Activated naive CD8-positive, alpha-beta T cell treated with anti-CD3 and anti-CD28 coated beads for 36 hours (primary cell): ENCODE measurements around the gene EXOC3L1. TPM values are rescaled to one million over a fixed set of nuclear protein-coding genes. Genes with fewer than 3 reads are reported as not detected.

Experiments
- DNase-seq: peaks from one replicate; pipeline ENCODE4 v3.0.0; 2021
- H3K27ac Mint-ChIP-seq: one replicate; pipeline ENCODE4 v1.8.0; 2022; ENCODE audit warnings: mild to moderate bottlenecking, moderate library complexity, mixed read lengths
- H3K27me3 Mint-ChIP-seq: one replicate; pipeline ENCODE4 v1.8.0; 2022; ENCODE audit warnings: mild to moderate bottlenecking, mixed read lengths
- H3K36me3 Mint-ChIP-seq: one replicate; pipeline ENCODE4 v1.8.0; 2021; ENCODE audit warnings: mild to moderate bottlenecking, mixed read lengths
- H3K4me1 Mint-ChIP-seq: one replicate; pipeline ENCODE4 v1.8.0; 2021; ENCODE audit warnings: mixed read lengths
- H3K4me3 Mint-ChIP-seq: one replicate; pipeline ENCODE4 v1.8.0; 2022; ENCODE audit warnings: mild to moderate bottlenecking, moderate library complexity, mixed read lengths
- H3K9me3 Mint-ChIP-seq: one replicate; pipeline ENCODE4 v1.8.0; 2022; ENCODE audit warnings: mixed read lengths
- total RNA-seq, 2 experiments: library from RNA; stranded (reverse); gene quantifications; one replicate each; pipeline ENCODE4 v1.2.3, GENCODE V29; 2021

Gene EXOC3L1
- total RNA-seq, 2 experiments from 2014 or later, result 0.19 TPM; not detected in 1

GRCh38 chr16:67207249-67208091 is 17.5 kb upstream of the EXOC3L1 start:
- no peaks in the 10 kb centered on the region for H3K4me1 Mint-ChIP-seq
- no peak overlapping the region for H3K27ac Mint-ChIP-seq
- no peaks in the 10 kb centered on the region for H3K27me3 Mint-ChIP-seq
- H3K4me3 Mint-ChIP-seq, result no peak overlapping the region
- no peaks in the 10 kb centered on the region for H3K9me3 Mint-ChIP-seq
- DNase-seq, result no peak
- no peaks in the 10 kb centered on the region for H3K36me3 Mint-ChIP-seq

- H3K27ac Mint-ChIP-seq, result no peak overlapping the region
- no peak overlapping the region for H3K4me3 Mint-ChIP-seq
Measured at GRCh38 chr16:67206838-67207248, 16.9 kb upstream of the EXOC3L1 start.

GRCh38 chr16:67206129-67206837 is 16.3 kb upstream of the EXOC3L1 start:
- Mint-ChIP-seq H3K9me3 (no peaks in the 10 kb centered on the region), H3K27me3 (no peaks in the 10 kb centered on the region), H3K4me3 (no peak overlapping the region), H3K27ac (peak overlapping the region; percentile 16), H3K36me3 (no peaks in the 10 kb centered on the region), H3K4me1 (no peaks in the 10 kb centered on the region)
- DNase-seq, result no peak

More at GRCh38 chr16:67206838-67207248, 16.9 kb upstream of the EXOC3L1 start:
- Mint-ChIP-seq H3K4me1 (no peaks in the 10 kb centered on the region), H3K9me3 (no peaks in the 10 kb centered on the region), H3K36me3 (no peaks in the 10 kb centered on the region), H3K27me3 (no peaks in the 10 kb centered on the region)
- no peak for DNase-seq

- no peak for DNase-seq
- Mint-ChIP-seq H3K27ac (no peak overlapping the region), H3K27me3 (no peaks in the 10 kb centered on the region), H3K9me3 (no peaks in the 10 kb centered on the region), H3K4me1 (no peaks in the 10 kb centered on the region), H3K4me3 (no peak overlapping the region), H3K36me3 (peaks cover 3% of the 10 kb centered on the region)
Measured at GRCh38 chr16:67204076-67204475, 14.1 kb upstream of the EXOC3L1 start.

- no peak overlapping the region for H3K27ac Mint-ChIP-seq
- H3K36me3 Mint-ChIP-seq, result peaks cover 3% of the 10 kb centered on the region
- H3K9me3 Mint-ChIP-seq, result no peaks in the 10 kb centered on the region
- H3K4me1 Mint-ChIP-seq, result no peaks in the 10 kb centered on the region
- DNase-seq, result no peak
- H3K27me3 Mint-ChIP-seq, result no peaks in the 10 kb centered on the region
- no peak overlapping the region for H3K4me3 Mint-ChIP-seq
Measured at GRCh38 chr16:67202956-67203493, 13.1 kb upstream of the EXOC3L1 start.

GRCh38 chr16:67202426-67202825 is 12.5 kb upstream of the EXOC3L1 start:
- Mint-ChIP-seq H3K9me3 (no peaks in the 10 kb centered on the region), H3K27ac (no peak overlapping the region), H3K4me1 (no peaks in the 10 kb centered on the region), H3K4me3 (no peak overlapping the region), H3K36me3 (peaks cover 3% of the 10 kb centered on the region), H3K27me3 (no peaks in the 10 kb centered on the region)
- DNase-seq, result no peak

- H3K9me3 Mint-ChIP-seq, result no peaks in the 10 kb centered on the region
- H3K27me3 Mint-ChIP-seq, result no peaks in the 10 kb centered on the region
- no peak for DNase-seq
- H3K27ac Mint-ChIP-seq, result no peak overlapping the region
- H3K4me1 Mint-ChIP-seq, result peaks cover 2% of the 10 kb centered on the region
- peaks cover 7% of the 10 kb centered on the region for H3K36me3 Mint-ChIP-seq
- no peak overlapping the region for H3K4me3 Mint-ChIP-seq
Measured at GRCh38 chr16:67201411-67202345, 11.7 kb upstream of the EXOC3L1 start.

GRCh38 chr16:67200491-67200890 is 10.6 kb upstream of the EXOC3L1 start:
- no peak overlapping the region for H3K27ac Mint-ChIP-seq
- no peak for DNase-seq
- no peaks in the 10 kb centered on the region for H3K9me3 Mint-ChIP-seq
- H3K4me3 Mint-ChIP-seq, result no peak overlapping the region
- H3K36me3 Mint-ChIP-seq, result peaks cover 17% of the 10 kb centered on the region
- peaks cover 9% of the 10 kb centered on the region for H3K4me1 Mint-ChIP-seq
- no peaks in the 10 kb centered on the region for H3K27me3 Mint-ChIP-seq

- no peak for DNase-seq
- Mint-ChIP-seq H3K4me1 (peaks cover 9% of the 10 kb centered on the region), H3K36me3 (peaks cover 24% of the 10 kb centered on the region), H3K4me3 (no peak overlapping the region), H3K9me3 (no peaks in the 10 kb centered on the region), H3K27ac (peak overlapping the region; percentile 48), H3K27me3 (no peaks in the 10 kb centered on the region)
Measured at GRCh38 chr16:67199808-67200198, 9.9 kb upstream of the EXOC3L1 start.

- Mint-ChIP-seq H3K4me3 (no peak within 1 kb of the TSS), H3K36me3 (peaks cover 26% of the 10 kb centered on the region), H3K27me3 (no peaks in the 10 kb centered on the region), H3K9me3 (no peaks in the 10 kb centered on the region), H3K4me1 (peaks cover 9% of the 10 kb centered on the region), H3K27ac (peak within 1 kb of the TSS; percentile 48)
- DNase-seq, result no peak
Measured at GRCh38 chr16:67199011-67199807, 9.3 kb upstream of the EXOC3L1 start, which contains the start of gene ELMO3. Gene ELMO3 (plus strand): TSS chr16:67199131. CDS start chr16:67199327, 196 bp downstream.

- Mint-ChIP-seq H3K27me3 (no peaks in the 10 kb centered on the region), H3K4me3 (no peak overlapping the region), H3K27ac (no peak overlapping the region), H3K4me1 (peaks cover 17% of the 10 kb centered on the region), H3K9me3 (no peaks in the 10 kb centered on the region), H3K36me3 (peaks cover 34% of the 10 kb centered on the region)
- DNase-seq, result no peak
Measured at GRCh38 chr16:67198238-67198734, 8.3 kb upstream of the EXOC3L1 start.

GRCh38 chr16:67197704-67198103 is 7.8 kb upstream of the EXOC3L1 start:
- Mint-ChIP-seq H3K27ac (no peak overlapping the region), H3K4me3 (no peak overlapping the region), H3K36me3 (peaks cover 40% of the 10 kb centered on the region), H3K27me3 (no peaks in the 10 kb centered on the region), H3K4me1 (peaks cover 21% of the 10 kb centered on the region), H3K9me3 (no peaks in the 10 kb centered on the region)
- no peak for DNase-seq

- Mint-ChIP-seq H3K4me3 (no peak overlapping the region), H3K36me3 (peaks cover 44% of the 10 kb centered on the region), H3K4me1 (peaks cover 23% of the 10 kb centered on the region), H3K9me3 (no peaks in the 10 kb centered on the region), H3K27ac (no peak overlapping the region), H3K27me3 (no peaks in the 10 kb centered on the region)
- DNase-seq, result no peak
Measured at GRCh38 chr16:67196881-67197280, 6.9 kb upstream of the EXOC3L1 start.

GRCh38 chr16:67195676-67196075 is 5.7 kb upstream of the EXOC3L1 start:
- Mint-ChIP-seq H3K9me3 (no peaks in the 10 kb centered on the region), H3K27me3 (no peaks in the 10 kb centered on the region), H3K4me3 (no peak overlapping the region), H3K4me1 (peaks cover 26% of the 10 kb centered on the region), H3K27ac (peak overlapping the region; percentile 3), H3K36me3 (peaks cover 44% of the 10 kb centered on the region)
- DNase-seq, result no peak
